Myocyte (in vitro differentiated cells): ENCODE results near the gene SMIM8. TPM values are rescaled to one million over a fixed set of nuclear protein-coding genes. Genes with fewer than 3 reads are reported as not detected.
A peak's percentile ranks its signal among the peaks of the same experiment; 100 is the strongest.
"Not testable (repeated sequence)": the region's sequence is repeated elsewhere in the genome, so short reads cannot be mapped to it uniquely, and the experiment has no call there.

ENCODE experiments used
- DNase-seq: peaks from one replicate; pipeline ENCODE4 v3.0.0-alpha.2; 2012; ENCODE audit warnings: low read depth
- polyA plus RNA-seq: library from polyadenylated mRNA; unstranded; fragments of >200 nt; gene quantifications from one replicate; pipeline ENCODE4 v1.2.1, GENCODE V29; 2012; ENCODE audit warnings: missing spikeins
- total RNA-seq: library from RNA; depleted of rRNA; stranded (reverse); fragments of >200 nt; gene quantifications from 2 replicates; pipeline ENCODE4 v1.2.3, GENCODE V29; 2014

SMIM8 gene, protein sequence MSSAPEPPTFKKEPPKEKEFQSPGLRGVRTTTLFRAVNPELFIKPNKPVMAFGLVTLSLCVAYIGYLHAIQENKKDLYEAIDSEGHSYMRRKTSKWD
- total RNA-seq: 4.6 and 5.2 TPM in 2 replicates
- polyA plus RNA-seq: 4.4 TPM

DNA sequence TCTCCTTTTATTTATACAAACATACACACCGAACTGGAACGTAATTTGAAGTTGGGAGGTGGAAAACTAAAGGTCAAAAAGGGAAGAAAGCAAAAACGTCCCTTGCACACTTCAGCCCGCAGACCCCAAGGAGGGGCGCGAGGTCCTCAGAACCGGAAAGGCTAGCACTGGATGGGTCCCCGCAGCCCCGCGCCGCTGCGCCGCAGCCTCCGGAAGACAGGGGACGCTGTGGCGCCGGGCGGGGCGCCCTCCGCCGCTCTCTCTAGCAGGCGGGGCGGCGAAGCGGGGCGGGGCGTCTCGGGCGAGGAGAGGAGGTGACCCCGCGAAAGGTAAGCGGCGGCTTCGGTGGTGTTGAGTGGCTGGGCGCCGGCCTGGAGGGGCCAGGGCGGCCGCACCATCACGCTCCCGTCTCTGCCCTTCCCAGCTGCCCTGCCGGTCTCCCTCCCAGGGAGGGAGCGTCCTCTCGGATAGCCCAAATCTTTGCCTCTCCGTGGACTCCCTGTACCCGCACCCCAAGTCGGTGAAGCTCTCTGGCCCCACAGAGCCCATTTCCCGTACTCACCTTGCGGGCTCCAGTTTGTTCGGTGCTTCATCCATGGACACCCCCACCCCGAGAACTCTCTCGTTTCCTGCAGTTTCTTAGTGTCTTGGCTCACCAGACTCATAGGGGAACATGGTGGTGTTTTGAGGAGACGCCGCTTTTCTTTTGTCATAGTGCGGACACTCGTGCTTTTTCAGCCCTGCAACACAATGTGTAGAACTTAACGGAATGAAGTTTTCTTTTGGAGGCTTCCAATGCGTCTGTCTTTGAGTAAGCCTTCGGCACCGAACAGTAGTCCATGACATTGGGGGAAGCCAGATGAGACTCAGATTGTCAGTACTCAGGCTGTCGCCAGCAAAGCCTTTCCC lies at the start of gene SMIM8:
Gene SMIM8 (plus strand): TSS at position 285 of the 909 bp plus-strand sequence. CDS start 14,444 bp downstream, outside the sequence.
- DNase-seq: peak; percentile 77

DNA sequence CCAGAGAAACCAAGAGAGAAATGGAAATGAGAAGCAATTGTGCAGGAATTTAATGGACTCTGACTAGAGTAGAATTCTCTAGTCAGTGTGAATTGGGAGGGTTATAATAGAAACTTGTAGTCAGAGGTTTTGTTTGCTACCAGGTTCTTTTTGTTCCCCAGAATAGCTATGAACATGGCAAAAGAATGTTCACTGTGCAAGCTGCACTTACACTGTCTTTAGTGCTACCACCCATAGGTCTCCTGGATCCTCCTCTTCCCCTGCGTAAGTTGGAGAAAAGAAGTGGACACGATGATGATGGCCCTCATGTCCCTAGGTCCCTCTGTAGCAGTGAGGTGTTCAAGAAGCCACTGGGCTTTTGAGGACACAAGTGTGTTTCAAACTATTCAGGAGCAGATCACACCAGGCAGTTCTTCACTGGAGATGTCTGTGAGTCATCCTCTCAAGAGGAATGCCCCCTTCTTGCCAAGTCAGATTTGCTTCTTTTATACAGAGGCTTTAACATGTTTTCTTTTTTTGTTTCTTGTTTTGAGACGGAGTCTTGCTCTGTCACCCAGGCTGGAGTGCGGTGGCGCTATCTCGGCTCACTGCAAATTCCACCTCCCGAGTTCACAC lies 47.6 kb upstream of the SMIM8 start:
- peak; percentile 29 for DNase-seq

DNA sequence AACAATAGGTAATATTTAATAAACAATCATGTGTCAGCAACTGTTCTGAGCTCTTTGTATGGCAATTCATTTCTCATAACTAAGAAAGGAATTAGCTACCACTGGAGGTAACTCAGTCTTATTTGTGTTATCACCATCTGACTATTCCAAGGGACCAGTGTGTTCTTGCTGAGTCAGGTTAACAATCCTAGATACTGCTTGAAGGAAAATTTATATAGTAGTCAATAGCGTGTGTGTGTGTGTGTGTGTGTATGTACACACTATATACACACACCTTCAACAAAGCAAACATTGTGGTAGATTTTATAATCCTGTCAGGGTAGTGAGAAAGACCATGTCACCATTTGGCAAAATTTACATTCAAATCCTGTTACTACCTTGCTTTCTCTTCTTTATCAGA lies 45.8 kb upstream of the SMIM8 start:
- DNase-seq: no peak

DNA sequence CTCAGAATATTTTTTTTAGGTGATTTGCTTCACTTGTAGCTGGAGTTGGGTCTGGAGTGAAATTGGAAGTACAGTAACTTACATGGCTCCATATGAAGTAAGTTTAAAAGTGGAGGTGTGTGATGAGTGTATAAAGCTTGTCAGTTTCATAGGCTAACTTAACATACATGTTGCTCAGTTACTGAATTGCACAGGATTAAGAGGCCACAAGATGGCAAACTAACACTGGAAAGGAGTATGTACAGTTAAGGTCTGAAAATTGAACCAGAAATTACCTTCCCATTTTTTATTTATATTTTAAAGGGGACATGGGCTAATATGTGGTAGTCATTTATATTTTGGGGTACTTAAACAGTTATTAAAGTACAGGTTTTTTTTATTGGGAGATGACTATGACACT lies 45.3 kb upstream of the SMIM8 start:
- no peak for DNase-seq

DNA sequence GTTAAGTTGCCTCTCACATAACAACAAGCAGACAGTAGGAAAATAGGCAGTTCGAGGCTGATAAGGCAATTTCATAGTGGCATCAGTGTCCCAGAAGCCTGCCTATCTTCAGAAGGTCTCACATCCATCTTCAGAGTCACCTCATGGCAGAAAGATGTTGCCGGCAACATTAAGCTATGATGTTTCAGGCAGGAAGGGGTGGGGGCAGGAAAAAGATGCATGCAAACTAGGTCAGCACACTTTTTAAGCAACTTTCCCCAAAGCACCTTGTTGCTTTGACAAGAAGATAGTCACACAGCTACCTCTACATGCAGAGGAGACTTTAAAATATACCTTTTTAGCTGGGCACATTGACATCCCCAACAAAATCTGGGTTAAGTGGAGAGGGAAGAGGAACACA lies 43.2 kb upstream of the SMIM8 start:
- DNase-seq: no peak

DNA sequence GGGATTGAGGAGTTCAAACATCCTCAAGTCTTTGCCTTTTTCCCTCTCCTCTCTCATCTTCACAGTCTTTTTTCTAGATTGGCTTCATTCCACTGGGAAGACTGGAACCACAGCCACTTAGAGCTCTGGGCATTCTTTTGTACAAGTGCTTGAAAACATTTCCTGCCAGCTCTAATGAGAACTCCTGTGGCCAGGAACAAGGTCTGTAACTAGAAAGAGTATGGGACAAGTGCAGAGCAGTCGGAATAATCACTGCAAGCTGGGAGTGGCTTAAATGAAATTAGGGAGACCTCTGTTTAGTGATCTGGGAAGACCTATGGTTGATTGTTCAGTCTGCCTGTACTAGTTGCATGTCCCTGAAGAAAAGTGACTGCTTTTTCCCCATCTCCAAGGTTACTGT lies 41.0 kb upstream of the SMIM8 start:
- peak; percentile 9 for DNase-seq

DNA sequence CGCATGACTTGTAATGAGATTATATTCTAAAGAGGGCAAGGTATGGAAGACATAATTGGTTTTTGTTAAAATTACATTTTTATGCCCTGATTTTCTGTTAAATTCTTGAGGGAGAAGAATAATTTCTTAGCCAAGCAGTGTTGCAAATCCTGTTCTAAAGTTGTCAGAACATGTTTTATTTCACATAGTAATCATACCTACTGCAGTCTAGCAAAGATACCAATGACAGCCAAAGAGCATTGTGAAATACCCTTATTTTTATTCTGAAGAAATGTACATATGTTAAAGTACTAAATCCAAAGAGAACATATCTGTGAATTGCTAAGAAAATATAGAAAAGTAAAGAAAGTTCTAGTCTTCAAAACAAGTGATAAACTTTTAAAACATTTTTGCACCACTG lies 39.6 kb upstream of the SMIM8 start:
- no peak for DNase-seq

DNA sequence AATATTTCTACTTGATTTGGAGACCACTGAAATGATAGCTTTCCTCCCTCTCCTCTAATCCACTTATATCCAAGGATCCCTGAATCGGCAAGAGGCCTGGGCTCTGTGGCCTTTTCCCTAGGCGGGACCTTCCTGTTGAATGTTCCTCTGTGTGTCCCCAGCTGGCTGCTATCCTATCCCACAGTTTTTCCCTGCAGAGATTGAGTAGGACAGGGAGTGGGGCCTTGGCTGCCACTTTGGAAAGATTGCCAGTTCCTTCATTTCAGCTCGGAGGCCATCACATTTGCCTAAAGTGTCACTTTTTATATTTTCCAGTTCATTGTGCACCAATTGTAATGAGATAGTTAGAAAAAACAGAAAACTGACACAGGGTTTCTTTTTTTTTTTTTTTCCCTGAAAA lies 38.9 kb upstream of the SMIM8 start:
- no peak for DNase-seq

DNA sequence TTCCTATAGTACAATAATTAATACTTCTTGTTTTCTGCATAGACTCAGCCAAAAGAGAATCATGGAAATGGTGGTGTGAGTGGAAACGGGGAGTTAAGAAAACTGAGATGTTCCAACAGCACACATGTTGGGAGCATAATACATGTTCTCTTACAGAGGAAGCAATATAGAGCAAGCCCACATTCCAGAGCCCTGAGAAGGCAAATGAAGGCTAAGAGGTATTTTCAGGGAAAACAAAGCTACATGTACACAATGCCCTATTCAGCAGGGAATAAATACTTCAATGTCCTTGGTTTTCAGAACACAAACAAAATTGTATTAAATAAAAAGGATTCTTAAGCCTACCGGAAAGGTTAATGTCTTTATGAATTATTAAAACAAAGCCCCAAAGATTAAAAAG lies 35.1 kb upstream of the SMIM8 start:
- DNase-seq: no peak

DNA sequence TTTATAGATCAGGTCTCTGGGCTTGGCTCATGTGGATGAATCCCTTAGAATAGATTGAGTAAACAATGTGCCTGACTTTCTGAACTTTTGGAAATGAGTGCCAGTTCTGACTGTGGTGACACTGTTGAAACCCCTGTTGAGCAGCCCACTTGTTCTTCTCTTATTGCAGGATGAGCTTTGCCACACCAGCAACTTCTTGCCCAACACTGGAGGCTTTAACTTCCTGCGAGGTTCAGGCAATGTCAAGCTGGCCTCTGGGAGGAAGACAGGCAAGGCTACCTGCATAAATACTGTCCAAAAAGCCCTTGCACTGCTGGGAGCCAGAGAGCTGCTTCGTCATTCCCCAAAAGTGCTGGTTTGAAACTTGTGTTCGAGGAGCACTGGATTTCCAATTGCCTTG lies 32.8 kb upstream of the SMIM8 start:
- DNase-seq: no peak

DNA sequence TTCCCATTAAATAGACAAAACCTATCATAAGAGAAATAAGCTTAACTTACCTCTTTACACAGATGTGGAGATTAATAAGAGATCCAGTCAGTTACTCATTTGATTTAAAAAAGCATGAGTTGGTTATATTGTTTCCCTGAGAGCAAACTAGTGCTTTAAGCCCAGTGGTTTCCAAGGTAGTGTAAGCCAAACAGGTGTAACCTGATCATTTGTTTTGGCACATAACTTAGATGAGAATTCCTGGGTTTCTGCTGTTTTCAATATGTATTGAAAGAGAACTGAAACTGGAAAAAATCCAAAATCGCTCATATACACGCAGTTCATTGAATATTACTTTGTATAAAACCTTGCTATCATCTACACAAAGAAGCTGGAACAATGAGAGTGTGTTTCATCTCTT lies 30.5 kb upstream of the SMIM8 start:
- DNase-seq: no peak

DNA sequence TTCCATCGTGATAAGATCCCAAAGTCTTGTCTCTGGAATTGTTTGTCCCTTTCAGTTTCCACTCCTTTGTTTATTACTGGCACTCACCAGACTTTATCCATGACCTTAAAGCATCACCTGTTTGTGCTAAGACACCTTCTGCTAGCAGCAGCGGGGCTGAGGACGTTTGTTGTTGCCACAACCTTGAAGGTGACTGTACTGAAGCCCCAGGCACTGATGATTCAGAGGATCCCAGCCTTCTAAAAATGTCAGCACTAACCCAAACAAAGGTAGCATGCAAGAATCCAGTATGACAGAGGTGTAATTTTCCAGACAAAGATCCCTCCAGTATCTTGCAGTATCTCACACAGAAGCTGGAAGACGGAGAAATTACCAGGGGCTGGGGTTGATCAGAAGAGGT lies 28.9 kb upstream of the SMIM8 start:
- no peak for DNase-seq

DNA sequence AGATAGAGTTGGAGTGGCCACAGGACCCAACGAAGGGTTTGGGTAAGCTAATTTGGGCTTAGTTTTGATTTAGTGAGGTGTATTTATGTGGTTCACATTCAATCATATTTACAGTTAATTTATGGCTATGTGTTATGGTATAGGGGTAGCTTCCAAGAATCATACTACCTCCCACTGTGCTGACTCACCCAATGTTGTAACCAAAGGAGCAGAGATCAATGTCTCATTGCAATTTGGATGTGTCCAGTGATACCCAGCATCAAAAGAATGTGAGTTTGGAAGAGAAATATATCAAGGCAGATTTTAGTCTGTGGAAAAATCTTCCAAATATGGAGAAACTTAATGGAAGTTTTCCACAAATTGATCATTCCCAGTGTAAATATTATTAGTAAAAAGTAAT lies 25.3 kb upstream of the SMIM8 start:
- DNase-seq: no peak

DNA sequence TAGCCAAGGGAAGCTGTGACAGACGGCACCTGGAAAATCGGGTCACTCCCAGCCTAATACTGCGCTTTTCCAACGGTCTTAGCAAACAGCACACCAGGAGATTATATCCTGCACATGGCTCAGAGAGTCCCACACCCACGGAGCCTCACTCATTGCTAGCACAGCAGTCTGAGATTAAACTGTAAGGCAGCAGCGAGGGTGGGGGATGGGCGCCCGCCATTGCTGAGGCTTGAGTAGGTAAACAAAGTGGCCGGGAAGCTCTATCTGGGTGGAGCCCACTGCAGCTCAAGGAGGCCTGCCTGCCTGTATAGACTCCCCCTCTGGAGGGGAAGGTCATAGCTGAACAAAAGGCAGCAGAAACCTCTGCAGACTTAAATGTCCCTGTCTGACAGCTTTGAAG lies 21.1 kb upstream of the SMIM8 start:
- DNase-seq: not testable (repeated sequence)

DNA sequence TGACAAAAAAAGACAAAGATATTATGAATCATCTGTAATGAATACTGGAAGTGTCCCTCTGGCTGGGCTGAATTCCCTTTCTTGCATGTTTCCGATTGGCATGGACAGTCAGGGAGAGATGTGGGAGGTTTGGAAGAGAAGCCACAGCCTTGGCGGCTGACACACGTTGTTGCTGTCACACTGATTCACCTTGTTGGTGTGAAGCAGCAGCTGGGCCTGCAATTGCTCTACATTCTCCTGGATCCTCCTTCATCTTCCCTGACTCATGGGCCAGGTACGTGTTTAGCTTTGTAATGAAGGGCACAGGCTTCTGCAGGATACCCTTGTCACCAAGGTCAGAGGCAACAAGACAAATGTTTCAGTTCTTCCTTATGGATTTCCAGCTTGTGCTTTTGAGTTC lies 13.4 kb upstream of the SMIM8 start:
- DNase-seq: peak; percentile 1

DNA sequence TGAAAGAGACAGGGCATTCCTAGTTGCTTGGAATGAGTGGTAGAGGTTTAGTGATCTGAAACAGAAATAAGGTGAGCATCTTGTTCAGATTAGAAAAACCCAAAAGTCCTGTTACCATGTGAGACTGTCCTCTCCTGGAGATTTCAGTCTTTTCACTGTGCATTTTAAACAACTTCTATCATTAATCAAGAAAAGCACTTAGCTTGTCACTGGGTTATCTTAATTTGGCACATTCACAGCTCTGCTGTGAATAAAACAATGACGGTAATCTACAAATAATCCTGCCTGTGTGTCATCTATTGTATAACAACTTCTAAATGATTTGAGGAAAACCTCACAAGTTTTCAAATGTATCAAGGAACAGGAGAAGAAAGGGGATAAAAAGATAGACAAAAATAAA lies 9.5 kb upstream of the SMIM8 start:
- no peak for DNase-seq

DNA sequence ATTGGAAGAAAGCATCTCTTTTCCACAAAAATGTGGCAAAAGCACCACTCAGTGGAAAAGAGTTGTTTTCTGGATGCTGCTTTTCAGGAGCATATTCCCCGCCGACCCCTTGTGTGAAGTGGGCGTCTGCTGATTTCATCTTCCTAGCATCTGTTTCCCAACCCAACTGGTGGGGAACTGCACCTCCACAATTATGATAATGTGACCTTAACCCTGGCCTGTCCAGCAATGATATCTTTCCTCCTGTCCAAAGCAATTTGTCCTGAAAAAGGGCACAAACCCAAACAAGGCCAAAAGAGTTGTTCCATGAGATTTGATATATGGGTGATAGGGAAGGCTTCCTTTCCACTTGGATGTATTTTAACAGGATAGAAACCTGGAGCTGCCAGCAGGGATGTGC lies 7.3 kb upstream of the SMIM8 start:
- no peak for DNase-seq

DNA sequence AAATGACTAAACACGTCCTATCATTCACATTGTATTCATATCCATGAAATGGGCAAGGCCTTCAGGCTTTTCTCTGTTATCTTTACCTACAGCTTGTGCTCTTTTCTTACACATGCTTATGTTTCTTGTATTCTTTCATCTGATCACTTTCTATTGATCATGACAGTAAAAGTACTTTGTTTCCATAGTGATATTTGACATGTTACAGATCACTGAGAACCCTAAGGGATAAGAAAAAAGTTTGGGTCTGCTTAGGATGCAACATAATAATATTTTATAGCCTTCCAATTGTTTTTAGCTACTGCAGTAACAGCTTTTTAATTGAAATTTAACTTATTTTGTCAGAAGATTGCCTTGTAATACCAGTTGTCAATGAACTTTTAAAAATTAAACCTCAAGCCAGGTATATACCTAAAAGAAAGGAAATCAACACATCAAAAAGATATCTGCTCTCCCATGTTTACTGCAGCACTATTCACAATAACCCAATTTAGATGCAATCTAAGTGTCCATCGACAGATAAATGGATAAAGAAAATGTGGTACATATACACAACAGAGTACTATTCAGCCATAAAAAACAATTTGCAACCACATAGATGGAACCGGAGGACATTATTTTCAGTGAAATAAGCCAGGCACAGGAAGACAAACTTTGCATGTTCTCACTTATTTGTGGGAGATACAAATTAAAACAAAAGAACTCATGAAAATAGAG lies 3.0 kb upstream of the SMIM8 start:
- DNase-seq: no peak

DNA sequence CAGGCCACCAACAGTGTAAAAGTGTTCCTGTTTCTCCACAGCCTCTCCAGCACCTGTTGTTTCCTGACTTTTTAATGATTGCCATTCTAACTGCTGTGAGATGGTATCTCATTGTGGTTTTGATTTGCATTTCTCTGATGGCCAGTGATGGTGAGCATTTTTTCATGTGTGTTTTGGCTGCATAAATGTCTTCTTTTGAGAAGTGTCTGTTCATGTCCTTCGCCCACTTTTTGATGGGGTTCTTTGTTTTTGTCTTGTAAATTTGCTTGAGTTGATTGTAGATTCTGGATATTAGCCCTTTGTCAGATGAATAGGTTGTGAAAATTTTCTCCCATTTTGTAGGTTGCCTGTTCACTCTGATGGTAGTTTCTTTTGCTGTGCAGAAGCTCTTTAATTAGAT lies 1.5 kb downstream of the SMIM8 start:
- not testable (repeated sequence) for DNase-seq

DNA sequence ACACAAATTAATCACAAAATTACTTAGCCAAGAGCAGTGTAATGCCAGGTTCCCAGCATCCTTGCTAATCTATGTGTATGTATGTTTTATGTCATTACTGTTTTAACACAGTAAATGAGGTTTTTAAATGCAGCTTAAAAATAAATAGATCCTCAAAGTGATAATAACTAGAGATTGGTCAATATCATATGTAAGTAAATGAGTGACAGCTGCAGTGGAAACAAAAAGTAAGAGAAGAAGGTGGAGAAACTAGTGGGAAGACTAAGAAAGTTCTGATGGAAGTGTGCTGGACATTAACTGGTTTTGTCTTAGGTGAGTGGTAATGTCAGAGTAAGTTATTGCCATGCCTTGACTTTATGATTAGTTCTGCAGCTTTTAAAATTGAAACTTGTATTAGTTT lies 8.6 kb downstream of the SMIM8 start:
- no peak for DNase-seq

DNA sequence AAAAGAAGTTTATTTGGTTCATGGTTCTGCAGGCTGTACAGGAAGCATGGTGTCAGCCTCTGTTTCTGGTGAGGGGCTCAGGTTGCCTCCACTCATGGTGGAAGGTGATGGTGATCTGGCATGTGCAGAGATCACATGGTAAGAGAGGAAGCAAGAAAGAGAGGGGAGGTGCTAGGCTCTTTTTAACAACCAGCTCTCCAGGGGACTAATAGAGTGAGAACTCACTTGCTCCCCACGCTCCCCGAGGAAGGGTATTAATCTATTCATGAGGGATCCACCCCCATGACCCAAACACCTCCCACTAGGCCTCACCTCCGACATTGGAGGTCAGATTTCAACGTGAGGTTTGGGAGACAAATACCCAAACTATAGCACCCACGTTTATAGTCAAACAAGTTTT lies 10.6 kb downstream of the SMIM8 start:
- DNase-seq: no peak

DNA sequence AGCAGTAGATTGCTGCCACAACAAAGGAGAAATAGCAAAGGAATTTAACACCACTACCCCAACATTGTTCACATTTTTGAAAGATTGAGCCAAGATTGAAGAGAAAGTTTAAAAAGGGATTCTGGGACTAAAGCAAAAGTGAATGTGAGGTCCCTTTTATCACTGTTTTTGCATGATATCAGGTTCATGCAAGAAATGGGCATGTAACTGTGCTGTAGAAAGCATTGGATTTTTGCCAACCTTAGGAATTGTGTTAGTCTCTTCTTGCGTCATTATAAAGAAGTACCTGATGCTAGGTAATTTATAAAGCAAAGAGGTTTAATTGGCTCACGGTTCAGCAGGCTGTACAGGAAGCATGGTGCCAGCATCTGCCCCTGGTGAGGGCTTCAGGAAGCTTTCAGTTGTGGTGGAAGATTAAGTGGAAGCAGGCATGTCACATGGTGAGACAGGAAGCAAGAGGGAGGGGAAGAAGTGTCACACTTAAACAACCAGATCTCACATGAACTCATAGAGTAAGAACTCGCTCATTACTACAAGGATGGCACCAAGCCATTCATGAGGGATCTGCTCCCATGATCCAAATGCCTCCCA lies 11.3 kb downstream of the SMIM8 start:
- DNase-seq: peak; percentile 13
